Left renal pelvis (tissue), 4 donors: ENCODE measurements around the gene KREMEN1. TPM values are rescaled to one million over a fixed set of nuclear protein-coding genes. Genes with fewer than 3 reads are reported as not detected.
A peak's percentile ranks its signal among the peaks of the same experiment; 100 is the strongest.
"Not testable (repeated sequence)": the region's sequence is repeated elsewhere in the genome, so short reads cannot be mapped to it uniquely, and the experiment has no call there.

Source experiments
- DNase-seq, 4 donors: peaks; one replicate each; pipeline ENCODE4 v3.0.0-alpha.2; 2013; ENCODE audit warnings: low read depth in 4 of 4, low spot score in 3 of 4
- polyA plus RNA-seq, 4 donors: library from polyadenylated mRNA; unstranded; fragments of 120-200 nt; gene quantifications; one replicate each; pipeline ENCODE4 v1.2.1, GENCODE V29; 2013; ENCODE audit not compliant: insufficient read length in 4 of 4

Gene KREMEN1
- polyA plus RNA-seq, result 10 to 100 TPM; 11.8 to 25.9 (median 21.3) TPM

- DNase-seq, result no peak
Measured at GRCh38 chr22:29072979-29073617, at the start of gene KREMEN1. TSS of gene KREMEN1 (plus strand) at chr22:29073035. CDS start at chr22:29073131, 96 bp downstream.

- DNase-seq, result no peak
Measured at GRCh38 chr22:29023172-29023796, 49.6 kb upstream of the KREMEN1 start.

DNA sequence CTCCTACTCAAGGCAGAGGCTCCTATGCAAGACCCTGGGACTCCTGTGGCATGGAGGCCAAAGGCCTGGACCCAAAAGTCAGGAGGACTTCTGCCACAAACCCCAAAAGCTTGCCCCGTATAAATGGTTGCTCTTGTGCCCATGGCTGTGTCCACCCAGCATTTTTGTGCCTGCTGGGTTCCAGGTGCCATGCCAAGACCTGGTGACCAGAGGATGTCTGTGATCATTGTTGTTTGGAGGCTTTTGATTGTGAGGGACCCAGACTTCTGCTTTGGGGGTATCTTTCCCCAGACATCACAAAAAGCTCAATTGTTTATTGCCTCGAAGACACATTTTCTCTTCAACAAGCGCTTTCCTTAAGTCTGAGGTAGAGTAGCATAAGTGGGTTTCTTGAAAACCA lies 46.3 kb upstream of the KREMEN1 start:
- DNase-seq, result no peak

GRCh38 chr22:29028468-29028867 lies 44.4 kb upstream of the KREMEN1 start:
- DNase-seq, result no peak

DNA sequence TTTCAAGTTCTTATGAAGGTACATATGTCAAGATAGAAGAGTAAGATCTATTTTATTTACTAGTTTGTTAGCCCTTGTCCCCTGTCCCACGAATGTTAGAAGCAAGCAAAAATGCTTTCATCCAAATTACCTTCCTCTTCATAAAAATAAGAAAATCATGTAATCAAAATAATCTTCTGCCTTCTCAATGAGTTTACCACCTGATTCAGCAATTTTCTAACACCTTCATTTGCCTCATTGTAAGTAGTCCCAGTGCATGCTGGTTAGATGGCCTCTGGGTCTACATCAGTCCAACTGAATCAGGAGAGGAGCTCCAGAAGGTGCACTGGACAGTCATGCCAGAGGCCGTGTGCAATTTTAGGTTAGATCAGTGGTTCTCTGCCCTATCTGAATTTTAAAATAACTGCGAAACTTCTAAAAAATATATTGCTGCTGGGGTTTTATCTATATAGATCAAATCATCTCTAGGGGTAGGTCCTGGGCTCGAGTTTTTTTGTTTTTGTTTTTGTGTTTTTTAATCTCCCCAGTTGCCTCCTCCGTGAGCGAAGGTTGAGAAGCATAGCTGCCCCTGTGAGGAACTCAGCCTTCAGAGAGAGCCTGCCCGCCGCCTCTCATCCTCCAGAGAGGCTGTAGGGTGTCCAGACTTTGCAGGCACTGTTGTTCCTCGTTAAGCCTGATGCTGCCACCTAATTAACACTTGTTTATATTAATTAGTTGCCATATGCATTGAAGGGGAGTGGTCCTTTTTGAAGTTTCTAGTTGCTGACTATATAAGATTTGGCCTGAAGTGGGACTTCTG lies 43.4 kb upstream of the KREMEN1 start:
- no peak for DNase-seq

- DNase-seq, result no peak
Measured at GRCh38 chr22:29030016-29030617, 42.7 kb upstream of the KREMEN1 start.

DNA sequence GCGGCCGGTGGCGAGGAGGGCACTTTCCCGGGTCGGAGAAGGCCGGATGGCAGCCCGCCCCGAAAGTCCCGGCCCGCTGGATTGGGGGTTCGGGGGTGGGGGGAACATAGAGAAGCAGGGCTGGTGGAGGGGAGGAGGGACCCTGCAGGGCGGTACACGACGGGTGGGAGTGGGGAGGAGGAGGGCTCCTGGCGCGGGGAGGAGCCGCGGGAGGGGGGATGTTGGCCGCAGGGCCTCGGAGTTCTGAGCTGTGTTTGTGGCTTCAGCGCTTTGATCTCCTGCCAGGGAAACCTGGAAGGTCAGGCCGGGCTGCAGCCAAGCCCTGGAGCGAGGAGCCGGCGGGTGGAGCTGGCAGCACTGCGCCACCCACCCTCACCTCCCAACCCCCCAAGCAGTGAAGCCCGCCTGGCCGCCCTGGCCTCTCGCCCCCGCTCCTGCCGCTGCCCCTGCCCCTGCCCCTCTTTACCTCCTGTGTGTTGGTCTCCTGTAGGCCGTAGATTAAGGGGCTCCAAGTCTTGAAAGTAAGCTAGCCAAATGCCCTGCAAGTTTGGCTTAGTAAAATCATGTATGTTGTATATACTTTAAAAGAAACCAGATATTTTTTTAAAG lies 42.1 kb upstream of the KREMEN1 start:
- peak in 3 of 4 donors; percentile 76 to 86 (median 82) for DNase-seq

DNA sequence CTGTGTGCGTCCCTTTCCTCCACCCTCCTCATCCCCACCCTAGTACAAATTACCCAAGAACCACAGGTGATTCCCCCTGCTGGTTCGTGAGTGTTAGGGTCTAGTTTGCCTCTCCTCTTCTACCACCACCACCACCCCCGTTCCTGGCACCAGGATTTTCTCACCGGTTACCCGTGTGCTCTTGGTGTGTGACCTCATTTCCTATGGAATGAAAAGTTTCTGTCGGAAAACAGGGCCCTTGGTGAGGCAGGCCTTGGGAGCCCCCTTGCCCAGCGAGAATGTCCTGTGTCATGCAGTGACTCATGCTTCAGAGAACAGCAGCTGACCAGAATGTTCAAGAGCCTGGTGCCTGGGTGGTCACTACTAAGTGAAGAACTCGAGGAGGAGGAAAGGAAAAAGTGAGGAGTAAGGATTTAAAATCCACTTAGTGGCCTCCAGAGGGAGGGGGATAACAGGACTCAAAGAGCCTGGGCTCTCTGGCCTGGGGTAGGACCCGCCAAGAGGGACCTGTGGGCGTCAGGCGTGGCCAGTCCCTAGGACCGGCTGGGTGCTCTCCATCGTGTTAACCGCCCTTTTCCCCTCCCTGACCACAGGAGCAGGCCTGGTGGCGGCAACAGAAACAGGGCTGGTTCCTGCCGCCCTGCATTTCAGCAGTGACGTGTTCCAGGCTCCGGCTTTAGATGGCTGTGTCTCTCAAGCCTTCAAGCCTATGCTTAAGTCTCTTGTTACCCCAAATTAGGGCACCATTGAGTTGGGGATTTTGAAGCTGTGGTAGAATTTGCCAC lies 41.4 kb upstream of the KREMEN1 start:
- DNase-seq, result peak in 2 of 4 donors; percentile 69 to 70

DNA sequence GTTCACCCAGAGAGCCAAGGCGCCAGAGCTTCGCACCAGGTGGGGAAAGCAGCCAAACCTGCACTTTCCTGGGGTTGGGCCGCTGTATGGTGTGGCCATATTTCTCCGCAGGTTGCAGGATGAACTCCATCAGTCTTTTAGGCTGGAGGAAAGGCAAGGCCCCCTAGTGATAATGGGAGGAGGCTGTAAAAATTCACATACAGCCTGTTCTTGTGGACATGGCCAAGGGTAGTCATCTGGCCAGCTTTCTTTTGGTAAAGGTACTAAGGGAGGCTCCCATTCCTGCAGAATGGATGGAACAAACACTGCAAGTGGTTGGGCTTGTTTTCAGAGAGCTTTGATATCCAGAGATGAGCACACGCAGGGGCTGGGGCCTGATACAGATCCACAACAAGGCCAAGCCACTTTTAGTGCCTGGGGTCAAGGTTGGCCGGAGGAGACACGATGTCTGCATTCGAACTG lies 40.8 kb upstream of the KREMEN1 start:
- DNase-seq, result no peak

- no peak for DNase-seq
Measured at GRCh38 chr22:29032584-29032983, 40.3 kb upstream of the KREMEN1 start.

GRCh38 chr22:29037340-29037932 lies 35.4 kb upstream of the KREMEN1 start:
- no peak for DNase-seq

DNA sequence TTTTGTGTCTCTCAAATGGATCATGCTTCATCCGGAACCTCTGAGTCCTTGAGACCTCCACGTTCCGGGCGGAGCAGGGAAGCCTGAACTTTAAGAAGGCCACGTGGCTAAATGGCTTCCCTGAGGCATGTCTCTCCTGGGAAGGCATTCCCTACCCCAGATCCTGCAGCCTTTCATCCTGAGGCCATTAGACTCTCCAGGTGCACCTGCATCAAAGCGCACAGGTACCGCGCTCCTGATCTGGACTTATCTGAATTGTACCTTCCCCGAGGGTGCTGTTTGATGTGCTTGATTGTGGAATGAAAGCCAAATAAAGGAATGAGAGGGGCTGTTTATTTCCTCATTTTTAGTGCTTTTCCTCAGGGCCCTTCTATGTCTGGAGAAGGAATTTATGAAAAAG lies 33.7 kb upstream of the KREMEN1 start:
- no peak for DNase-seq

- not testable (repeated sequence) for DNase-seq
Measured at GRCh38 chr22:29039684-29040083, 33.2 kb upstream of the KREMEN1 start.

- peak in 2 of 4 donors; percentile 63 to 72 for DNase-seq
Measured at GRCh38 chr22:29040385-29041275, 32.2 kb upstream of the KREMEN1 start.

DNA sequence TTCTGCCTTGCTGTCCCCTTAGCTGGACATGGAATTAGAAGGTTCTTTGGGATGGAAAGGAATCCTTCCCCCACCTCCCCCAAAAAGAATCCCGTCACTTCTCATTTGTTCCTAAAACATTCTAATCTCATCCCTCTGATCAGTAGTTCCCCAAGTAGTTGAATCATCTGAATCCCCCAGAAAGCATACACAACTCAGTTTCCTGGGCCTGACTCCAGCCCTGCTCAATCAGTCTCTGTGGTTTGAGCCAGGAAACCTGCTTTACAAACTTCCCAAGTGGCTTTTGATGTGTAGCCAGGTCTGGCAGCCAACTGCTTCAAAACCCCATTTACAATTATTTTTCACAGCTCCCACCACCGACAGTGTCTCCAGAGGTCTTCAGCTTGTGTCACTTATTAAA lies 31.4 kb upstream of the KREMEN1 start:
- DNase-seq, result no peak

- DNase-seq, result no peak
Measured at GRCh38 chr22:29043906-29044575, 28.8 kb upstream of the KREMEN1 start.

- DNase-seq, result no peak
Measured at GRCh38 chr22:29044657-29045176, 28.1 kb upstream of the KREMEN1 start.
